GM10266 (cell line): ENCODE results near the gene TBL3.

Experiments used
- DNase-seq: peaks from one replicate; pipeline ENCODE4 v3.0.0; 2012; ENCODE audit errors: extremely low spot score
- CTCF ChIP-seq: IDR thresholded peaks from 2 replicates; pipeline ENCODE4 v1.5.1; 2012; ENCODE audit warnings: mild to moderate bottlenecking, low read depth; ENCODE audit not compliant: control insufficient read depth, insufficient read depth; ENCODE audit errors: missing control alignments

The TBL3 gene

GRCh38 chr16:1976951-1977874, 5.4 kb downstream of the TBL3 start:
- DNase-seq, result no peak
- no peak for TF ChIP-seq CTCF

- no peak for DNase-seq
- TF ChIP-seq CTCF, result no peak
These were observed 6.0 kb downstream of the TBL3 start for GRCh38 chr16:1977875-1978268.

GRCh38 chr16:1978476-1979120, 6.7 kb downstream of the TBL3 start:
- DNase-seq, result no peak
- no peak for TF ChIP-seq CTCF

GRCh38 chr16:1979271-1980029, 7.6 kb downstream of the TBL3 start:
- DNase-seq, result no peak
- no peak for TF ChIP-seq CTCF

GRCh38 chr16:1980030-1980769, 8.3 kb downstream of the TBL3 start:
- no peak for TF ChIP-seq CTCF
- no peak for DNase-seq

GRCh38 chr16:1980770-1981087, 8.9 kb downstream of the TBL3 start:
- DNase-seq, result no peak
- TF ChIP-seq CTCF, result no peak
